Ecto neural progenitor cell (in vitro differentiated cells): ENCODE data around the gene HOXD9.

ENCODE experiments used
- DNase-seq: peaks from one replicate; pipeline ENCODE4 v3.0.0-alpha.2; 2018; ENCODE audit warnings: low spot score

The HOXD9 gene

DNA sequence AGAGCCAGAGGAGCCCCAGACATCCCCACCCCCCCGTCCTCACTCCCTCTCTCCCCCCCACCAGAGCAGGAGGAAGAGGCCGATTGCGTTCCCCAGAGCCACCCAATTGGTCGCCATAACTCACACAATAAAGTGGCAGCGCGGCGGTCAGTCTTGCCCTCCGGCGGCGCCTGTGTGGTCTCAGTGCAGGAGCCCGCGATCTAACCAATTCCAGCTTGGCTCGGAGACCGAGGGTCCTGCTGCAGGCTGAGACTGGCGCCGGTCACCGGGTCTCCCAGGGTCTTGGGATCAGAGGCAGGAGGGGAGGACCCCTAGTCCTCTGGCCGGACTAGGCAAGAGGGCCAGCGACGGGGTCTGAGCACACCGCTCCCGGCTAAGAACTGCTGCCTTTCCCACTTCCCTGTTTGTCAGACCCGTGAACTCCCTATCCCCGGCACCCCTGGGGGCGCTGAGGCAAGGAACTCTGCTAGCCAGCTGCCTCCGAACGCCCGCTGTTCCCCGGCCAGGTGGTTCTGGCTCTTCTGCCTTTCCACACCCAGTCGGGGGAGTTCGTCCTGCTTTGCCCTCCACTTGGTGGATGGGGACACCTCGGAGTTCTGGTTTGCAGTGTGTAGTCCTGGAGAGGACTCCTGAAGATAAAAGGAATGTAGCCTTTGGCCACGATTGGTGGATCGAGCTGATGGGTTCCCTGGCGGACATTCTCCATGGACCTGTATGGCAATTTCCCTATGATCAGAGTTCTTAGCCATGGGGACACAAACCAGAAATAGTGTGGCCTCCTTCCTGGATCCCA is 24.0 kb upstream of the HOXD9 start:
- no peak for DNase-seq

GRCh38 chr2:176099159-176099727 is 23.3 kb upstream of the HOXD9 start:
- no peak for DNase-seq

GRCh38 chr2:176099728-176100546 is 22.6 kb upstream of the HOXD9 start, which contains the start of gene HOXD12:
Gene HOXD12, plus strand, starts transcription at chr2:176099795. Its CDS starts 7 bp downstream, at chr2:176099802.
- no peak for DNase-seq

- DNase-seq = no peak
Measured at GRCh38 chr2:176100547-176101140, 21.9 kb upstream of the HOXD9 start.

DNA sequence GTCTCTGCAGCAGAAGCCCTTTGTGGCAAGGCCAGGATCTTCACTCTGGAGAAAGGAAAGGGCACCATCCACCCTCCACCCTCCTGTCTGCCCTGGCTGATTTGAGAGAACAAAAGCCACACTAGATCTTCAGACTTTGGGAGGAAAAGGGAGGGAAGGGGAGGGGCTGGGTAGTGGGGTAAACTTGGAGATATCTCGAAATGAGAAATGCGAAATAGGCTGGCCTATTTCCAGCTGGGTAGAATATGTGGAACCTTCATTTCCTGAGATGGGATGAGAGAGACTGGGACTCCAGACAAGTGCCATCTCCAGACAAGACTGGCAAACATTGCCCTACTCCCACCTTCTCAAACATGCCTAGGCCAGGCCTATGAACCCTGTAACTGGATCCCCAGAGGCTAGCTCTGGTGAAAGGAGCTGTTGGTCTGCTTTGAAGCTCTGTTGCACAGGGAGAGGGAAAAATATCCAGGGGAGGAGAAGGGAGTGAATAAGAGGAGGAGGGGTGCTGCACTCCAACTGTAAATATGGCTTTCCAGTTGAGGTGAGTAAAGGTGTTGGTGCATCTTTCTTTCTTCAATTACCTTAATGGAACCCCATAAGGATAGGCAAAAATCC is 21.2 kb upstream of the HOXD9 start:
- no peak for DNase-seq

GRCh38 chr2:176101842-176102241 is 20.7 kb upstream of the HOXD9 start:
- DNase-seq = no peak

DNA sequence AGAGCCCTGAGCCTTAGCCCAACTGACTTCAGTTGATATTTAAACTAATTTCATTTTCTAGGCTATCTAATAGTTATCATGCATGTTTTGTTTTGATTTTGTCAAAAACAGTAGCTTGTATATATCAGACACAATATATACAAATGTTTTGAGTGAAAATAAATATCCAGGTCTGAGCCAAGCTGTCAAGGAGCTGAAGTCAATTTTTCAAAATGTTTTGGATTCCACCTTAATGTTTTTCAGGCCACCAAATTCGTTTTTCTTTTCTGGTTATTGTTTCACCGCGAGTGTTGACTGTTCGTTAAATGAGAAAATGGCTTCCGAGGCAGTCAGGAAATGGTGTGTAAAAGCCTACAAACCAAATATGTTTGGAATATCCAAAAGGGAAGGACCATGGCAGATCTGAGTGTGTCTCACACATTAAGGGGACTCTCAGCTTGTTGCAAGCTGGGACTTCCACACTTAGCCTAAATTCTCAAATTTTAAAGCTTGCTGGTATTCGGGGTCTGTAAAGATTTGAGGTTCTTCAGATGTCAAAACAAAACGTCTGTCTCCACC is 20.1 kb upstream of the HOXD9 start:
- DNase-seq = no peak

GRCh38 chr2:176103194-176103593 is 19.3 kb upstream of the HOXD9 start:
- DNase-seq = no peak

DNA sequence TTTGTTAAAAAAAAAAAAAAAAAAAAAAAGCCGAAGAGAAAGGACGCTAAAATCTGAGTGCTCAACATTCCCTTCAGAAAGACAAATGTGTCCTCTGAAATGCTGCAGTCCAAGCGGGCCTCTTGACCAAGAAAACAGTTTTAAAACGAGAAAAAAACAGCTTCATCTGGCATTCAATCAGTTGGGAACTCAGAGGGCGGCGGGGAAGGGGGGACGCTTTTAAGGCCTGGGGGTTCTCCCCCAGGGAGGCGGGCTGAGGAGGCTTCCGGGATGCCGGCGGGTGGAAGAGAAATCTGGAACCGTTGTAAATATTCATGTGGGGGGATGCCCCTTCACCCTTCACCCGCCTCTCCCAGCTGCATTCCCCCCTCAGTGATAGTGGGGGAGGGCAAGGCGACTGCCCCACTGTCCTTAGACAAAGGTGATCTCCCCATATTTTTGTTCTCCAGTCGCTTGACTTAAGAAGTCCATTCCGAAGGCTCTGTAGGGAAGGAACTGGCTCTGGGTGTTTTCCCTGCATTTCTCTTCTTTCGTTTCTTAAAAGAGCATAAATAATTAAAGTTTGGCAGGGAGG is 18.7 kb upstream of the HOXD9 start:
- DNase-seq = no peak

DNA sequence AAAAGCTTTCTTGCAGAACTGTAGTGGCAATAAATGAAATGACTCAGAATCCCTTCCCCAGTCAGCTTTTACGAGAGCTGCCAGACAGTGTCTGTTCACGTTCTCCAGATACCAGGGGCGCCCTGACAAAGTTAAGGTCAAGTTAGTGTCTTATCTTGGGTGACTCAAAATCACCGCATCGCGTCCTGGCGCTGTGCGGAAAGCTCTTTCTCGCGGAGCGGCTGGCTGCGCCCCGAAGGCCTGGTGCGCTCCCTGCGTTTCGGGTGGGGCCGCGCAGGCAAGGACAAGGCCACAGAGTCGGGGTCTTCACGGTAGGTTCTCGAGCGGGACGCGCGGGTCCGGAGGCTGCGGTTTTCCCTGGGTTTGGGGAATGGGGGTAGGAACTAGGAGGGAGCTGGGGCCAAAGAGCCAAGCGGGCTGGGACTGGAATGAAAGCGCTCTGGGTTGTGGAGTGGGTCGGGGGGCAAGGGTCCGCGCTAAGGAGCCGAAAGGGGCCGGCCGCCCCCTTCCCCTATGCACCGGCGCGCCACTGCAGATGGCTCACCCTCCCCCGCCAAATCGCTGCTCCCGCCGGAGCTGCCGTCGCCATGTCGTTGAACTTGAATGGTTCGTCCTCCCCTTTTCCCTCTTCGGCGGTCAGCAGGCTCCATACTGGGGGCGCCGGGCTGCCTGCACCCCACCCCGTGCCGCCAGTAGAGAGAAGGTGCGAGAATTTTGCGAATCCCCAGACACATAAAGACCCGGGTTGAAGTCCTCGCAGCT is 18.0 kb upstream of the HOXD9 start:
- DNase-seq = no peak

DNA sequence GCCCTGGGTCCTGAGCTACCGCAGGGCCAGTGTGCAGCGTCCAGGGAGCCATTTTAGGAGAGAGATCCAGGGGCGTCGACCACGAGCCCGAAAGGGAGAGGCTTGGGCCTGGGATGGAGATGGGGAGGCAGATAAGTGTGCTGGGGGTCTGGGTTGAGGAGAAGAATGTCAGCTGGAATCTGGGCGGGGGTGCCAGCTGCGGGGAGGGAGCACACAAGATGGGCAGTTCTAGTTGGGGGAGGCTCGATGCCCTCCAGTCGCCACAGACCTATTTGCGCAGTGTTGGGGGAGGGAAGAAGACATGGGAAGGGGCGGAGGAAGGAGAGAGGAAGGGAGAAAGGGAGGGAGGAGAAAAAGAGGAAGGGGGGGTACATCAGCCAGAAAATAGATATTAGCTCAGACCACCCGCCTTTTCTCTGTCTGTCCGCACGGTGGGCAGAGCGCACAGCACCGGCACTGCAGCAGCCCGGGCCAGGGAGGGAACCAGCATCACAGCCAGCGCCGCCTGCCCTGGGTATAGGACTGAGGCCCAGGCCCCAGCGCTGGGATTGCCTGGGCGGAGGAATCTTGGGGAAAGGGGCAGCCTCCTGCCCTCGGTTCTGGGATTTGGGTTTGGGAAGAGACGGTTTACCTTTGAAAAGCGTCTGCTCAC is 17.3 kb upstream of the HOXD9 start:
- DNase-seq = no peak

GRCh38 chr2:176105730-176106580 is 16.6 kb upstream of the HOXD9 start:
- DNase-seq = no peak

- no peak for DNase-seq
Measured at GRCh38 chr2:176106581-176107539, 15.7 kb upstream of the HOXD9 start, which contains the start of gene HOXD11. Gene HOXD11, plus strand, starts transcription at chr2:176107280. Its CDS starts 76 bp downstream, at chr2:176107356.

- no peak for DNase-seq
Measured at GRCh38 chr2:176107731-176108181, 14.8 kb upstream of the HOXD9 start.

GRCh38 chr2:176109192-176109901 is 13.2 kb upstream of the HOXD9 start:
- DNase-seq = no peak

- no peak for DNase-seq
Measured at GRCh38 chr2:176109946-176110345, 12.6 kb upstream of the HOXD9 start.
